H9 (cell line): Measurements from ENCODE around the gene PRKCZ. TPM values are rescaled to one million over a fixed set of nuclear protein-coding genes. Genes with fewer than 3 reads are reported as not detected.

Experiments used
- DNase-seq: peaks from one replicate; pipeline ENCODE4 v3.0.0-alpha.2; 2017
- H2AFZ ChIP-seq: one replicate; pipeline ENCODE4 v1.6.1; 2013; ENCODE audit warnings: mild to moderate bottlenecking, low read length, control low read depth, moderate library complexity
- H2AK5ac ChIP-seq: 2 replicates; pipeline ENCODE4 v1.6.1; 2013; ENCODE audit warnings: low read length, control low read depth, mixed read lengths; ENCODE audit not compliant: insufficient read length
- H2BK120ac ChIP-seq: one replicate; pipeline ENCODE4 v1.6.1; 2013; ENCODE audit warnings: low read depth, mild to moderate bottlenecking, low read length, control low read depth, inconsistent platforms; ENCODE audit not compliant: poor library complexity, severe bottlenecking
- H2BK12ac ChIP-seq: 2 replicates; pipeline ENCODE4 v1.6.1; 2013; ENCODE audit warnings: low read length, control low read depth, mixed read lengths, low read depth; ENCODE audit not compliant: insufficient read length
- H2BK15ac ChIP-seq: 2 replicates; pipeline ENCODE4 v1.6.1; 2013; ENCODE audit warnings: low read depth, low read length, control low read depth
- H2BK20ac ChIP-seq: one replicate; pipeline ENCODE4 v1.6.1; 2013; ENCODE audit warnings: low read depth, mild to moderate bottlenecking, low read length, control low read depth, inconsistent platforms; ENCODE audit not compliant: poor library complexity, severe bottlenecking
- H2BK5ac ChIP-seq: 2 replicates; pipeline ENCODE4 v1.6.1; 2013; ENCODE audit warnings: low read length, control low read depth, mixed read lengths; ENCODE audit not compliant: insufficient read length
- H3K14ac ChIP-seq: 2 replicates; pipeline ENCODE4 v1.6.1; 2013; ENCODE audit warnings: low read length, control low read depth; ENCODE audit not compliant: insufficient read depth
- H3K18ac ChIP-seq: 2 replicates; pipeline ENCODE4 v1.6.1; 2013; ENCODE audit warnings: low read depth, mild to moderate bottlenecking, mixed read lengths, low read length, control low read depth; ENCODE audit not compliant: insufficient read length
- H3K23ac ChIP-seq: 2 replicates; pipeline ENCODE4 v1.6.1; 2013; ENCODE audit warnings: low read length, control low read depth, mixed read lengths, low read depth; ENCODE audit not compliant: insufficient read length
- H3K23me2 ChIP-seq: 2 replicates; pipeline ENCODE4 v1.6.1; 2013; ENCODE audit warnings: low read depth, mild to moderate bottlenecking, mixed read lengths, low read length, control low read depth; ENCODE audit not compliant: insufficient read length, poor library complexity, severe bottlenecking
- H3K27ac ChIP-seq: 2 replicates; pipeline ENCODE4 v1.5.1; 2013; ENCODE audit warnings: low read length, control low read depth, mixed read lengths, low read depth; ENCODE audit not compliant: insufficient read length
- H3K27me3 ChIP-seq: 2 replicates; pipeline ENCODE4 v1.6.1; 2013; ENCODE audit warnings: low read length, control low read depth, inconsistent platforms; ENCODE audit not compliant: insufficient read depth
- H3K4ac ChIP-seq: 2 replicates; pipeline ENCODE4 v1.6.1; 2013; ENCODE audit warnings: low read depth, mild to moderate bottlenecking, control low read depth, inconsistent platforms, low read length, moderate library complexity
- H3K4me1 ChIP-seq: 2 replicates; pipeline ENCODE4 v1.6.1; 2013; ENCODE audit warnings: low read length, control low read depth, inconsistent platforms; ENCODE audit not compliant: insufficient read depth
- H3K4me2 ChIP-seq: 2 replicates; pipeline ENCODE4 v1.6.1; 2013; ENCODE audit warnings: low read length, control low read depth, mixed read lengths; ENCODE audit not compliant: insufficient read length, insufficient read depth
- H3K56ac ChIP-seq: 2 replicates; pipeline ENCODE4 v1.6.1; 2013; ENCODE audit warnings: low read depth, mild to moderate bottlenecking, mixed read lengths, low read length, control low read depth; ENCODE audit not compliant: insufficient read length
- H3K79me1 ChIP-seq: 2 replicates; pipeline ENCODE4 v1.6.1; 2013; ENCODE audit warnings: low read depth, mild to moderate bottlenecking, moderate library complexity, low read length, control low read depth, inconsistent platforms; ENCODE audit not compliant: insufficient read depth, poor library complexity, severe bottlenecking
- H3K79me2 ChIP-seq: 2 replicates; pipeline ENCODE4 v1.6.1; 2013; ENCODE audit warnings: low read length, control low read depth, inconsistent platforms; ENCODE audit not compliant: insufficient read depth
- H3K9ac ChIP-seq: 2 replicates; pipeline ENCODE4 v1.6.1; 2013; ENCODE audit warnings: low read length, control low read depth, mixed read lengths; ENCODE audit not compliant: insufficient read length; ENCODE audit errors: extremely low read depth
- H3K9me3 ChIP-seq: one replicate; pipeline ENCODE4 v1.6.1; 2013; ENCODE audit warnings: low read depth, low read length, inconsistent platforms; ENCODE audit not compliant: control insufficient read depth
- H3T11ph ChIP-seq: one replicate; pipeline ENCODE4 v1.6.1; 2013; ENCODE audit warnings: mild to moderate bottlenecking, low read length, control low read depth, inconsistent platforms
- H4K20me1 ChIP-seq: one replicate; pipeline ENCODE4 v1.6.1; 2013; ENCODE audit not compliant: control insufficient read depth, insufficient read length, insufficient read depth
- H4K5ac ChIP-seq: 2 replicates; pipeline ENCODE4 v1.6.1; 2013; ENCODE audit warnings: low read depth, mild to moderate bottlenecking, mixed read lengths, low read length, control low read depth; ENCODE audit not compliant: insufficient read length
- H4K8ac ChIP-seq: replicated peaks from 2 replicates; pipeline ENCODE4 v1.6.1; 2013; ENCODE audit warnings: low read length, control low read depth, mixed read lengths, low read depth; ENCODE audit not compliant: insufficient read length
- H4K91ac ChIP-seq: 2 replicates; pipeline ENCODE4 v1.6.1; 2013; ENCODE audit warnings: low read depth, mild to moderate bottlenecking, moderate library complexity, mixed read lengths, low read length, control low read depth; ENCODE audit not compliant: insufficient read length
- H3K27ac Mint-ChIP-seq, 3 experiments: 2 replicates in 2 of 3; 3 replicates in 1 of 3; pipeline ENCODE4 v1.8.0; 2020 to 2021; ENCODE audit warnings: mixed read lengths in 3 of 3, mild to moderate bottlenecking in 1 of 3, moderate library complexity in 1 of 3
- H3K27me3 Mint-ChIP-seq: 2 replicates; pipeline ENCODE4 v1.8.0; 2021; ENCODE audit warnings: low read depth, mild to moderate bottlenecking, moderate library complexity, mixed read lengths
- H3K36me3 Mint-ChIP-seq, 3 experiments: 2 replicates in 2 of 3; 3 replicates in 1 of 3; pipeline ENCODE4 v1.8.0; 2020 to 2021; ENCODE audit warnings: low read depth in 3 of 3, mixed read lengths in 3 of 3; ENCODE audit not compliant: insufficient read depth in 1 of 3
- H3K4me1 Mint-ChIP-seq, 2 experiments: 2 replicates each; pipeline ENCODE4 v1.8.0; 2020; ENCODE audit warnings: mixed read lengths in 2 of 2
- H3K4me3 Mint-ChIP-seq, 2 experiments: 2 replicates in 1 of 2; 3 replicates in 1 of 2; pipeline ENCODE4 v1.8.0; 2020 to 2021; ENCODE audit warnings: mild to moderate bottlenecking in 2 of 2, mixed read lengths in 2 of 2, moderate library complexity in 1 of 2
- H3K9me3 Mint-ChIP-seq, 2 experiments: 2 replicates in 1 of 2; 3 replicates in 1 of 2; pipeline ENCODE4 v1.8.0; 2020; ENCODE audit warnings: mild to moderate bottlenecking in 2 of 2, mixed read lengths in 2 of 2, moderate library complexity in 1 of 2
- CTCF ChIP-seq: fragments of 200-600 bp; sonication (generic); conservative IDR thresholded peaks from 3 replicates; pipeline ENCODE4 v1.8.0; 2021; ENCODE audit warnings: antibody characterized with exemption, mild to moderate bottlenecking
- WGBS: extraction: QIAGEN DNeasy Blood & Tissue Kit; methylation state at CpG from one replicate; pipeline ENCODE4 v1.1.7; 2013; ENCODE audit warnings: missing lambda C conversion rate, low lambda C conversion rate, mixed read lengths; ENCODE audit not compliant: insufficient read length; ENCODE audit errors: extremely low coverage; 5-methylcytosine and 5-hydroxymethylcytosine counted together
- total RNA-seq: library from RNA; stranded (reverse); gene quantifications from 2 replicates; pipeline ENCODE4 v1.2.1, GENCODE V29; 2021

PRKCZ gene
- total RNA-seq, 1 experiment from 2014 or later: 48.4 TPM

- no peak overlapping the region for H3K27ac ChIP-seq
- no peaks in the 10 kb centered on the region; the same call in 1 of the 2 replicates for H3K79me2 ChIP-seq
- H2BK15ac ChIP-seq: no peak overlapping the region
- peaks cover 2 to 13% of the 10 kb centered on the region in 2 experiments; a peak in 2 of 4 replicates for H3K4me1 Mint-ChIP-seq
- H4K91ac ChIP-seq: no peak overlapping the region
- H2BK120ac ChIP-seq: no peak overlapping the region
- H4K8ac ChIP-seq: no peak overlapping the region
- H2AFZ ChIP-seq: no peak overlapping the region
- no peak overlapping the region for H3K27ac Mint-ChIP-seq
- no peak overlapping the region for H3K56ac ChIP-seq
- H4K20me1 ChIP-seq: no peaks in the 10 kb centered on the region
- DNase-seq: no peak
- H4K5ac ChIP-seq: no peak overlapping the region
- H3K9me3 Mint-ChIP-seq: no peaks in the 10 kb centered on the region
- H3K4ac ChIP-seq: no peak overlapping the region
- H2AK5ac ChIP-seq: no peak overlapping the region
- no peak overlapping the region for H3K14ac ChIP-seq
- no peak overlapping the region for H3T11ph ChIP-seq
- H3K18ac ChIP-seq: no peak overlapping the region
- H2BK5ac ChIP-seq: no peak overlapping the region
- H3K4me1 ChIP-seq: no peaks in the 10 kb centered on the region
- no peak overlapping the region for H3K4me3 Mint-ChIP-seq
- H3K79me1 ChIP-seq: no peaks in the 10 kb centered on the region
- no peak overlapping the region for H2BK12ac ChIP-seq
- H3K23me2 ChIP-seq: no peaks in the 10 kb centered on the region
- H3K27me3 Mint-ChIP-seq: no peaks in the 10 kb centered on the region
- no peak overlapping the region for H2BK20ac ChIP-seq
- H3K23ac ChIP-seq: no peak overlapping the region
- no peak overlapping the region for H3K4me2 ChIP-seq
- H3K36me3 Mint-ChIP-seq: peaks cover 5 to 14% (median 12%) of the 10 kb centered on the region in 3 experiments; a peak in 6 of 7 replicates
- H3K9me3 ChIP-seq: no peaks in the 10 kb centered on the region
- no peak for TF ChIP-seq CTCF
- H3K27me3 ChIP-seq: no peaks in the 10 kb centered on the region
- no CpG with 5 or more reads among the region's 36 CpGs for WGBS
- H3K9ac ChIP-seq: no peak overlapping the region
Measured at GRCh38 chr1:2070800-2071530, 20.8 kb downstream of the PRKCZ start.
